Measurements from ENCODE around the gene LIN7B.
"Not testable (repeated sequence)": the region's sequence is repeated elsewhere in the genome, so short reads cannot be mapped to it uniquely, and the experiment has no call there.

The LIN7B gene

GRCh38 chr19:49135686-49136085 is 21.5 kb downstream of the LIN7B start:
- in situ Hi-C loops (cut with MboI; ENCODE audit: low pct_unique_long_range_greater_than_20kb, low sequenced_read_pairs): no loop called here
- DNase-seq: no peak

GRCh38 chr19:49136771-49137171 is 22.6 kb downstream of the LIN7B start:
- in situ Hi-C loops (cut with MboI; ENCODE audit: low pct_unique_long_range_greater_than_20kb, low sequenced_read_pairs): no loop called here
- DNase-seq: no peak

GRCh38 chr19:49140951-49141350 is 26.8 kb downstream of the LIN7B start:
- no peak for DNase-seq
- in situ Hi-C loops (cut with MboI; ENCODE audit: low pct_unique_long_range_greater_than_20kb, low sequenced_read_pairs): no loop called here

GRCh38 chr19:49141352-49141751 is 27.2 kb downstream of the LIN7B start:
- no peak for DNase-seq
- in situ Hi-C loops (cut with MboI; ENCODE audit: low pct_unique_long_range_greater_than_20kb, low sequenced_read_pairs): no loop called here

GRCh38 chr19:49142866-49143335 is 28.7 kb downstream of the LIN7B start:
- DNase-seq: no peak

GRCh38 chr19:49145573-49146407 is 31.6 kb downstream of the LIN7B start:
- in situ Hi-C loops (cut with MboI; ENCODE audit: low pct_unique_long_range_greater_than_20kb, low sequenced_read_pairs): no loop called here
- DNase-seq: peak; percentile 91

More at GRCh38 chr19:49142866-49143335, 28.7 kb downstream of the LIN7B start:
- in situ Hi-C loops (cut with MboI; ENCODE audit: low pct_unique_long_range_greater_than_20kb, low sequenced_read_pairs): no loop called here

GRCh38 chr19:49146408-49146770 is 32.2 kb downstream of the LIN7B start:
- in situ Hi-C loops (cut with MboI; ENCODE audit: low pct_unique_long_range_greater_than_20kb, low sequenced_read_pairs); DNase-seq: not testable (repeated sequence)

GRCh38 chr19:49148044-49148682 is 34.0 kb downstream of the LIN7B start:
- in situ Hi-C loops (cut with MboI; ENCODE audit: low pct_unique_long_range_greater_than_20kb, low sequenced_read_pairs): no loop called here
- DNase-seq: no peak

GRCh38 chr19:49148784-49149651 is 34.8 kb downstream of the LIN7B start:
- peak; percentile 89 for DNase-seq
- in situ Hi-C loops (cut with MboI; ENCODE audit: low pct_unique_long_range_greater_than_20kb, low sequenced_read_pairs): no loop called here

- DNase-seq: peak; percentile 80
- in situ Hi-C loops (cut with MboI; ENCODE audit: low pct_unique_long_range_greater_than_20kb, low sequenced_read_pairs): no loop called here
Observed at GRCh38 chr19:49149652-49150105, 35.5 kb downstream of the LIN7B start.

GRCh38 chr19:49150106-49150943 is 36.2 kb downstream of the LIN7B start:
- DNase-seq: peak; percentile 91
- in situ Hi-C loops (cut with MboI; ENCODE audit: low pct_unique_long_range_greater_than_20kb, low sequenced_read_pairs): no loop called here

- in situ Hi-C loops (cut with MboI; ENCODE audit: low pct_unique_long_range_greater_than_20kb, low sequenced_read_pairs): no loop called here
- DNase-seq: no peak
Observed at GRCh38 chr19:49150944-49151243, 36.7 kb downstream of the LIN7B start.

- DNase-seq: peak; percentile 64
- in situ Hi-C loops (cut with MboI; ENCODE audit: low pct_unique_long_range_greater_than_20kb, low sequenced_read_pairs): no loop called here
Observed at GRCh38 chr19:49151267-49152118, 37.3 kb downstream of the LIN7B start.

GRCh38 chr19:49152119-49152550 is 38.0 kb downstream of the LIN7B start:
- no peak for DNase-seq
- in situ Hi-C loops (cut with MboI; ENCODE audit: low pct_unique_long_range_greater_than_20kb, low sequenced_read_pairs): no loop called here

GRCh38 chr19:49153167-49153809 is 39.1 kb downstream of the LIN7B start:
- in situ Hi-C loops (cut with MboI; ENCODE audit: low pct_unique_long_range_greater_than_20kb, low sequenced_read_pairs): no loop called here
- DNase-seq: no peak

- in situ Hi-C loops (cut with MboI; ENCODE audit: low pct_unique_long_range_greater_than_20kb, low sequenced_read_pairs): no loop called here
- no peak for DNase-seq
Observed at GRCh38 chr19:49154279-49154678, 40.1 kb downstream of the LIN7B start.

- no peak for DNase-seq
- in situ Hi-C loops (cut with MboI; ENCODE audit: low pct_unique_long_range_greater_than_20kb, low sequenced_read_pairs): no loop called here
Observed at GRCh38 chr19:49155005-49155819, 41.0 kb downstream of the LIN7B start, which contains the start of gene HRC. Gene HRC, minus strand, starts transcription at chr19:49155396. Its CDS starts 159 bp downstream, at chr19:49155237.

All from KBM-7 (cell line).